Stomach (tissue), 4 donors: Measurements from ENCODE around the gene NABP1.

Source experiments
- EP300 ChIP-seq: sonication (generic); formaldehyde crosslinking; IDR thresholded peaks from one replicate; pipeline ENCODE4 v1.6.1; 2017; ENCODE audit warnings: antibody characterized with exemption
- POLR2A ChIP-seq, 4 donors: fragments of 450-650 bp; IDR thresholded peaks; one replicate each; pipeline ENCODE4 v1.6.1; 2016; ENCODE audit warnings: antibody characterized with exemption in 4 of 4, control low read depth in 2 of 4, mild to moderate bottlenecking in 1 of 4, moderate library complexity in 1 of 4
- POLR2AphosphoS5 ChIP-seq, 3 donors: sonication (generic); formaldehyde crosslinking; IDR thresholded peaks; one replicate each; pipeline ENCODE4 v1.6.1; 2016; ENCODE audit warnings: antibody characterized with exemption in 3 of 3
- TF ChIP-seq, protein P1 (sequence below), 7 experiments: fragments of 450-650 bp in 4 of 7; fragments of 200-600 bp in 3 of 7; sonication (generic) in 3 of 7; IDR thresholded peaks; one replicate each; pipeline ENCODE4 v1.5.1; 2016 to 2019; ENCODE audit warnings: antibody characterized with exemption in 7 of 7, control low read depth in 2 of 7, mild to moderate bottlenecking in 1 of 7

- TF ChIP-seq, protein P1, sequence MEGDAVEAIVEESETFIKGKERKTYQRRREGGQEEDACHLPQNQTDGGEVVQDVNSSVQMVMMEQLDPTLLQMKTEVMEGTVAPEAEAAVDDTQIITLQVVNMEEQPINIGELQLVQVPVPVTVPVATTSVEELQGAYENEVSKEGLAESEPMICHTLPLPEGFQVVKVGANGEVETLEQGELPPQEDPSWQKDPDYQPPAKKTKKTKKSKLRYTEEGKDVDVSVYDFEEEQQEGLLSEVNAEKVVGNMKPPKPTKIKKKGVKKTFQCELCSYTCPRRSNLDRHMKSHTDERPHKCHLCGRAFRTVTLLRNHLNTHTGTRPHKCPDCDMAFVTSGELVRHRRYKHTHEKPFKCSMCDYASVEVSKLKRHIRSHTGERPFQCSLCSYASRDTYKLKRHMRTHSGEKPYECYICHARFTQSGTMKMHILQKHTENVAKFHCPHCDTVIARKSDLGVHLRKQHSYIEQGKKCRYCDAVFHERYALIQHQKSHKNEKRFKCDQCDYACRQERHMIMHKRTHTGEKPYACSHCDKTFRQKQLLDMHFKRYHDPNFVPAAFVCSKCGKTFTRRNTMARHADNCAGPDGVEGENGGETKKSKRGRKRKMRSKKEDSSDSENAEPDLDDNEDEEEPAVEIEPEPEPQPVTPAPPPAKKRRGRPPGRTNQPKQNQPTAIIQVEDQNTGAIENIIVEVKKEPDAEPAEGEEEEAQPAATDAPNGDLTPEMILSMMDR (IDR thresholded peaks at IDR 0.05), result peak in 5 of 7 experiments; percentile 52 to 85 (median 68)
- TF ChIP-seq POLR2A (IDR thresholded peaks at IDR 0.05), result no peak
- TF ChIP-seq EP300, result no peak
- TF ChIP-seq POLR2AphosphoS5 (IDR thresholded peaks at IDR 0.05), result peak in 1 of 3 donors; percentile 69
These were observed 13.2 kb downstream of the NABP1 start for GRCh38 chr2:191691016-191691735.
